SKM-1 (cell line): ENCODE results near the gene RIMBP2.
"Not testable (repeated sequence)": the region's sequence is repeated elsewhere in the genome, so short reads cannot be mapped to it uniquely, and the experiment has no call there.

Source experiments
- DNase-seq: peaks from one replicate; lab custom pipeline; 2025; ENCODE audit not compliant: unreplicated experiment; lab: John Stamatoyannopoulos, UW

RIMBP2 gene, protein sequence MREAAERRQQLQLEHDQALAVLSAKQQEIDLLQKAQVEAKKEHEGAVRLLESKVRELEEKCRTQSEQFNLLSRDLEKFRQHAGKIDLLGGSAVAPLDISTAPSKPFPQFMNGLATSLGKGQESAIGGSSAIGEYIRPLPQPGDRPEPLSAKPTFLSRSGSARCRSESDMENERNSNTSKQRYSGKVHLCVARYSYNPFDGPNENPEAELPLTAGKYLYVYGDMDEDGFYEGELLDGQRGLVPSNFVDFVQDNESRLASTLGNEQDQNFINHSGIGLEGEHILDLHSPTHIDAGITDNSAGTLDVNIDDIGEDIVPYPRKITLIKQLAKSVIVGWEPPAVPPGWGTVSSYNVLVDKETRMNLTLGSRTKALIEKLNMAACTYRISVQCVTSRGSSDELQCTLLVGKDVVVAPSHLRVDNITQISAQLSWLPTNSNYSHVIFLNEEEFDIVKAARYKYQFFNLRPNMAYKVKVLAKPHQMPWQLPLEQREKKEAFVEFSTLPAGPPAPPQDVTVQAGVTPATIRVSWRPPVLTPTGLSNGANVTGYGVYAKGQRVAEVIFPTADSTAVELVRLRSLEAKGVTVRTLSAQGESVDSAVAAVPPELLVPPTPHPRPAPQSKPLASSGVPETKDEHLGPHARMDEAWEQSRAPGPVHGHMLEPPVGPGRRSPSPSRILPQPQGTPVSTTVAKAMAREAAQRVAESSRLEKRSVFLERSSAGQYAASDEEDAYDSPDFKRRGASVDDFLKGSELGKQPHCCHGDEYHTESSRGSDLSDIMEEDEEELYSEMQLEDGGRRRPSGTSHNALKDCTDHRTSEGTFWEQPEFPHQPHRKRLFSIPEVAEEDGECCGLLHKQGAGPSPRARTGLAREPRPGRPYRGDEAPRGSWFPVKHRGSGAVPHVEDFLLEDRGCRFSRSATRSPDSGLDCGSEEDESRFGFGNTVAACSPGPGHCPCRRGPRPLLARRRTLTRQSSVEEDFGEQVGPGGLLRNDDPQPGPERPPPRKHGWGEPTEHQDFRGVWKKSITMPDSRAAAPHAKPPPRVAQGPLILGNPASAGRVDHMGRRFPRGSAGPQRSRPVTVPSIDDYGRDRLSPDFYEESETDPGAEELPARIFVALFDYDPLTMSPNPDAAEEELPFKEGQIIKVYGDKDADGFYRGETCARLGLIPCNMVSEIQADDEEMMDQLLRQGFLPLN (N-terminal part only)

GRCh38 chr12:130715998-130716968 lies at the start of gene RIMBP2:
TSS of gene RIMBP2 (minus strand) at chr12:130716299. CDS start at chr12:130479013, 237,286 bp downstream.
- no peak for DNase-seq

GRCh38 chr12:130765186-130765659 lies 49.1 kb upstream of the RIMBP2 start:
- DNase-seq: no peak

DNA sequence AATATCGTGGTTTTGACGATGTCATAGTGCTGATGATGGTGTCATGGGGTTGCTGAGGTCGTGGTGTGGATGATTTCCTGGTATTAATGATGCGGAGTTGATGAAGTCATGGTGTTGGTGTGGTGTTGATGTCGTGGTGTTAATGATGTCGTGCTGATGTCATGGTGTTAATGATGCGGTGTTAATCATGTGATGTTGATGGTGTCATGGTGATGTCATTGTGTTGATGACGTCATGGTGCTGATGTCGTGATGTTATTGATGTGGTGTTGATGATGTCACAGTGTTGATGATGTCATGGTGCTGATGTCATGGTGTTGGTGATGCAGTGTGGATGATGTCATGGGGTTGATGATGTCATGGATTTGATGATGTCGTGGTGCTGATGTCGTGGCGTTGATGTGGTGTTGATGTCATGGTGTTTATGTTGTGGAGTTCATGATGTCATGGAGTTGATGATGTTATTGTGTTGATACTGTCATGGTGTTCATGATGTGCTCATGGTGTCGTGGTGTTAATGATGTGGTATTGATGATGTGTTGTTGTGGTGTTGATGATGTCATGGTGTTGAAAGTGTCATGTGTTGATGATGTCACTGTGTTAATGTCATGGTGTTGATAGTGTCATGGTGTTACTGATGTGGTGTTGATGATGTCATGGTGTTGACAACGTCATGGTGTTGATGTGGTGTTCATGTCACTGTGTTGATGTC lies 48.5 kb upstream of the RIMBP2 start:
- DNase-seq: no peak

DNA sequence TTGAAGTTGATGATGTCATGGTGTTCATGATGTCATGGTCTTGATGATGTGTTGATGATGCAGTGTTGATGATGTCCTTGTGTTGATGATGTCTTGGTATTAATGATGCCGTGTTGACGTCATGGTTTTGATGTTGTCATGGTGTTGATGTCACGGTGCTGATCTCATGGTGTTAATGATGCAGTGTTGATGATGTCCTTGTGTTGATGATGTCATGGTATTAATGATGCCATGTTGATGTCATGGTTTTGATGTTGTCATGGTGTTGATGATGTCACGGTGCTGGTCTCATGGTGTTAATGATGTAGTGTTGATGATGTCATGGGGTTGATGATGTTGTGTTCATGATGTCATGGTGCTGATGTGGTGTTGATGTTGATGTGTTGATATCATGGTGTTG lies 48.0 kb upstream of the RIMBP2 start:
- DNase-seq: no peak

DNA sequence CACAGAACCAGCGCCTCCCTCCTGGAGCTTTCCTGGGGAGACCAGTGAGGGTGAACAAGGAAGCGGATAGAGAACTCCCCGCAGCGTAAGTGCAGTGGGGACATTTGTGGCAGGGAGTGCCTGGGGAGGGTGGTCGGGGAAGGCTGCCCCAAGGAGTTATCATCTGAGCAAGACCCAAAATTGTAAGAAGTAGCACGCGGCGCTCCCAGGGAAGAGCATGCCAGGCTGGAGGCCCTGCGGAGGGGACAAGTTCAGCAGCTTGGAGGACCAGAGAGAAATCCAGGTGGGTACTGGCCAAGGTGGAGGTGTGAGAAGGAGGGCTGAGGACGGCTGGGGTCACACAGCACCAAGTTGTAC lies 46.2 kb upstream of the RIMBP2 start:
- no peak for DNase-seq

- DNase-seq: no peak
These were observed 45.6 kb upstream of the RIMBP2 start for GRCh38 chr12:130761537-130762318.

GRCh38 chr12:130754234-130754901 lies 38.3 kb upstream of the RIMBP2 start:
- no peak for DNase-seq

DNA sequence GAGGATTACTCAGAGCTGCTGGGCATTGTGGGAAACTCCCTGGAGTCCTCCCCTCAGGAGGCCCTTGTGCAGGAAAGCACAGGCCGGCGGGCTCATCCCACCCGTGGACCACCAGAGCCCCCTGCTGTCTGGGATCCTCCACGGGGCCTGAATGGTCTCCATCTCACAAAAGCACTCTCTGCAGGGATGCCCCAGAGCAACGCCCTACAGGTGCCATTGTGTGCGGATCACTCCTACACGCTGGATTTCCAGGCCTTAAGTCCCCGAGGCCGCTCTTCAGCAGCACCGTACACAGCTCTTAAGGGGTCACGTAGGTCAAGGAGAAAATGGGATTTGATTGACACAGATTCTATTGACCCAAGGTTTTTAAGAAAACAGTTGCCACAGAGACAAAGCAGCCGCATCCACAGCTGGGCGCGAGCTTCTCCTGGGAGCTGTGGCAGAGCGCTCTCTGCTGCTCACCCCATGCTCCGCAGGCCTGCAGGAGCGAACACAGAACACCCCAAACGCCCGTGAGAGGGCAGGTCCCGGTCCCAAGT lies 36.7 kb upstream of the RIMBP2 start:
- DNase-seq: no peak

- DNase-seq: not testable (repeated sequence)
These were observed 35.9 kb upstream of the RIMBP2 start for GRCh38 chr12:130752037-130752436.

DNA sequence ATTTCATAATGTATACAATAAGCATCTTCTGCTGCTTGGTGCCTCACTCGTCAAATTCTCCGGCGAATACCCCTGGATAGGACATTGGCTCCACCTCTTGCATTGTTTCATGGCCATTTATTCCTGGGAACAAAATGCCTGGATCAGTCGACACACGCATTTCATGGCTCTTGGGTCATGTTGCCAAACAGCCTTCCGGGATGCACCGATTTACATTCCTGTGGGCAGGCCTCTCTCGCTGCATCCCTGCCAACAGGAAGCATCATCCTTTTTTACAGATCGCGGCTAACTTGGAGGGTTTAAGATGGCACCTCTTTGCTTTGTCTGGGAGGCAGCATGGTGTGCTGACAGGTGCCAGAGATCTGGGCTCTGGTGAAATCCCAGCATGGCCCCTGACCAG lies 32.7 kb upstream of the RIMBP2 start:
- DNase-seq: no peak

GRCh38 chr12:130747867-130748740 lies 32.0 kb upstream of the RIMBP2 start:
- peak; percentile 41 for DNase-seq

DNA sequence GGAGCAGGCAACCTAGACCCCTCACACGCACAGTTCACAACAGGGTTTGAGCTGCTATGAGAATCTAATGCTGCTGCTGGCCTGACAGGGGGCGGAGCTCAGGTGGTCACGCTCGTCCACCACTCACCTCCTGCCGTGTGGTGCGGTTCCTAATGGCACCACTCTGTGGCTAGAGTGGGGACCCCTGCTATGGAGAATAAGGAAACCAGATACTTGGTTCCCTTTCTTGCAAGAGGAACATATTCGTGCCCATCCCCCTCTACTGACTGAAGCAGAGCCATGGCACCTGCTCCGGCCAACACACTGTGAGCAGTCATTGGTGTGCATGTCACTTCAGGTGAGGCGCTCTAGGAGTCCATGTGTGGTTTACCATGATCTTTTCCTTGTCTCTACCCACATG lies 30.4 kb upstream of the RIMBP2 start:
- no peak for DNase-seq

GRCh38 chr12:130745921-130746320 lies 29.8 kb upstream of the RIMBP2 start:
- DNase-seq: no peak

DNA sequence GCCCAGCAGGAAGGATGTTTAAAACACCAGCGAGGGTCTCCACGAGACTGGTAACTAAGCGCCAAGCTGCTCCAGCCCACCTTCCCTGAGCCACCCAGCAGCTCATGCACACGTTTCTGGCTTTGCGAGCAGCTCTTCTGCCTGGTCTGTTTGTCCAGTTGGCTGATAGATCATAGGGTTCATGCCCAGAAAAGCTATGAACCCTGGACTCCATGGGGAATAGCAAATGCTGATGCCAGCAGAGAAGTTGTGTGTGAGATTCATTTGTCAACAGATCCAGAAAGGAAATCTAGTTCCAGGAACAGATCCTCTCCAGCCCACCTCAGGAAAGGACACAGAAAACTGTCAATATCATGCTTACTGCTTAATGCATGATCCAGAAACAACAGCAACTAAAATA lies 28.2 kb upstream of the RIMBP2 start:
- DNase-seq: no peak

- DNase-seq: no peak
These were observed 27.5 kb upstream of the RIMBP2 start for GRCh38 chr12:130743606-130744005.

- DNase-seq: no peak
These were observed 27.1 kb upstream of the RIMBP2 start for GRCh38 chr12:130743176-130743575.

GRCh38 chr12:130742716-130743115 lies 26.6 kb upstream of the RIMBP2 start:
- DNase-seq: no peak
